HepG2 (cell line): ENCODE data around the gene KANSL1. TPM values are rescaled to one million over a fixed set of nuclear protein-coding genes. Genes with fewer than 3 reads are reported as not detected.

Experiments
- HNF1B ChIP-seq: sonication (generic); formaldehyde crosslinking; IDR thresholded peaks from 2 replicates; pipeline ENCODE4 v1.5.1; 2020; ENCODE audit warnings: mild to moderate bottlenecking, moderate library complexity, missing genetic modification reagents
- IKZF4 ChIP-seq: sonication (generic); formaldehyde crosslinking; IDR thresholded peaks from 2 replicates; pipeline ENCODE4 v1.5.1; 2020; ENCODE audit warnings: borderline replicate concordance, mild to moderate bottlenecking, low read depth, missing genetic modification reagents; ENCODE audit errors: not compliant biosample characterization
- PHF21A ChIP-seq: sonication (generic); formaldehyde crosslinking; IDR thresholded peaks from 2 replicates; pipeline ENCODE4 v1.5.0; 2020; ENCODE audit warnings: mild to moderate bottlenecking, missing genetic modification reagents
- ZNF142 ChIP-seq: sonication (generic); formaldehyde crosslinking; IDR thresholded peaks from 2 replicates; pipeline ENCODE4 v1.4.0; 2020; ENCODE audit warnings: missing genetic modification reagents
- ZNF20 ChIP-seq: sonication (generic); formaldehyde crosslinking; IDR thresholded peaks from 2 replicates; pipeline ENCODE4 v1.4.0; 2020; ENCODE audit warnings: mild to moderate bottlenecking, moderate library complexity, missing genetic modification reagents
- ZNF383 ChIP-seq: sonication (generic); formaldehyde crosslinking; IDR thresholded peaks from 2 replicates; pipeline ENCODE4 v1.4.0; 2020; ENCODE audit warnings: missing genetic modification reagents, mild to moderate bottlenecking, borderline replicate concordance
- polyA plus RNA-seq, 8 experiments: library from polyadenylated mRNA; depleted of rRNA in 3 of 8; stranded (reverse) in 7 of 8; unstranded in 1 of 8; fragments of >200 nt; fragmentation: Illumina TruSeq in 4 of 8; extraction: Trizol in 4 of 8; gene quantifications; 2 replicates each; pipeline versions ENCODE4 v1.2.1 to v1.2.3, GENCODE V29; 2011 to 2016; ENCODE audit warnings: low read depth in 4 of 8, missing spikeins in 1 of 8, mixed read lengths in 1 of 8; ENCODE audit not compliant: insufficient read depth in 1 of 8
- total RNA-seq, 5 experiments: library from RNA; depleted of rRNA; stranded (reverse); fragments of >200 nt; fragmentation: Illumina TruSeq; extraction: Trizol; gene quantifications; 2 replicates each; pipeline ENCODE4 v1.2.3, GENCODE V29; 2016; ENCODE audit warnings: low read depth in 1 of 5
- TF ChIP-seq, protein P1 (sequence below), 2 experiments: IDR thresholded peaks; 2 replicates each; pipeline ENCODE4 v1.6.1; 2011 to 2012; ENCODE audit warnings: low read length in 2 of 2, borderline replicate concordance in 1 of 2, low read depth in 1 of 2, mild to moderate bottlenecking in 1 of 2, moderate library complexity in 1 of 2
- TF ChIP-seq, protein P2 (sequence below): sonication (generic); formaldehyde crosslinking; IDR thresholded peaks from 2 replicates; pipeline ENCODE4 v1.5.1; 2020; ENCODE audit warnings: mild to moderate bottlenecking, missing genetic modification reagents

Gene KANSL1
- total and polyA plus RNA-seq, 2 of the 13 experiments (the other 11 are each of a cell fraction or from before 2014, with no cell fraction given) = 24.0 to 59.6 TPM

DNA sequence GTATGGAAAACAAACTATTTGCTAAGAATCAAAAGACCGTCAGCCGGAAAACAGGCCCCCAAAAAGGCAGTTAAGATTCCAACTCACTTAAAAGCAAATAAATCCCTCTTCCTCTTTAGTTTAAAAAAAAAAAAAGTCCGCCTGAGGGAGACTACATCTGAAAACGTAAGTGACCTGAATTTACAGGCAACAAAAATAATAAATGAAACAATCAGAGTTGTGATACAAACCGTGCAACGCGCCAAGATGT is 1.1 kb downstream of the KANSL1 start (continued):
- TF ChIP-seq, protein P1, sequence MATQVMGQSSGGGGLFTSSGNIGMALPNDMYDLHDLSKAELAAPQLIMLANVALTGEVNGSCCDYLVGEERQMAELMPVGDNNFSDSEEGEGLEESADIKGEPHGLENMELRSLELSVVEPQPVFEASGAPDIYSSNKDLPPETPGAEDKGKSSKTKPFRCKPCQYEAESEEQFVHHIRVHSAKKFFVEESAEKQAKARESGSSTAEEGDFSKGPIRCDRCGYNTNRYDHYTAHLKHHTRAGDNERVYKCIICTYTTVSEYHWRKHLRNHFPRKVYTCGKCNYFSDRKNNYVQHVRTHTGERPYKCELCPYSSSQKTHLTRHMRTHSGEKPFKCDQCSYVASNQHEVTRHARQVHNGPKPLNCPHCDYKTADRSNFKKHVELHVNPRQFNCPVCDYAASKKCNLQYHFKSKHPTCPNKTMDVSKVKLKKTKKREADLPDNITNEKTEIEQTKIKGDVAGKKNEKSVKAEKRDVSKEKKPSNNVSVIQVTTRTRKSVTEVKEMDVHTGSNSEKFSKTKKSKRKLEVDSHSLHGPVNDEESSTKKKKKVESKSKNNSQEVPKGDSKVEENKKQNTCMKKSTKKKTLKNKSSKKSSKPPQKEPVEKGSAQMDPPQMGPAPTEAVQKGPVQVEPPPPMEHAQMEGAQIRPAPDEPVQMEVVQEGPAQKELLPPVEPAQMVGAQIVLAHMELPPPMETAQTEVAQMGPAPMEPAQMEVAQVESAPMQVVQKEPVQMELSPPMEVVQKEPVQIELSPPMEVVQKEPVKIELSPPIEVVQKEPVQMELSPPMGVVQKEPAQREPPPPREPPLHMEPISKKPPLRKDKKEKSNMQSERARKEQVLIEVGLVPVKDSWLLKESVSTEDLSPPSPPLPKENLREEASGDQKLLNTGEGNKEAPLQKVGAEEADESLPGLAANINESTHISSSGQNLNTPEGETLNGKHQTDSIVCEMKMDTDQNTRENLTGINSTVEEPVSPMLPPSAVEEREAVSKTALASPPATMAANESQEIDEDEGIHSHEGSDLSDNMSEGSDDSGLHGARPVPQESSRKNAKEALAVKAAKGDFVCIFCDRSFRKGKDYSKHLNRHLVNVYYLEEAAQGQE (IDR thresholded peaks at IDR 0.05; ENCODE audit: borderline replicate concordance in 1 of 2, low read depth in 1 of 2, low read length in 2 of 2) = no peak
- TF ChIP-seq IKZF4 (no peak), PHF21A (CRISPR knock-in tag) (0 out of 2 replicates have a peak, but pooled peaks have one; percentile 12), HNF1B (no peak), ZNF142 (no peak), ZNF20 (CRISPR knock-in tag) (0 out of 2 replicates have a peak, but pooled peaks have one; percentile 7), ZNF383 (CRISPR knock-in tag) (no peak)
- TF ChIP-seq, protein P2, sequence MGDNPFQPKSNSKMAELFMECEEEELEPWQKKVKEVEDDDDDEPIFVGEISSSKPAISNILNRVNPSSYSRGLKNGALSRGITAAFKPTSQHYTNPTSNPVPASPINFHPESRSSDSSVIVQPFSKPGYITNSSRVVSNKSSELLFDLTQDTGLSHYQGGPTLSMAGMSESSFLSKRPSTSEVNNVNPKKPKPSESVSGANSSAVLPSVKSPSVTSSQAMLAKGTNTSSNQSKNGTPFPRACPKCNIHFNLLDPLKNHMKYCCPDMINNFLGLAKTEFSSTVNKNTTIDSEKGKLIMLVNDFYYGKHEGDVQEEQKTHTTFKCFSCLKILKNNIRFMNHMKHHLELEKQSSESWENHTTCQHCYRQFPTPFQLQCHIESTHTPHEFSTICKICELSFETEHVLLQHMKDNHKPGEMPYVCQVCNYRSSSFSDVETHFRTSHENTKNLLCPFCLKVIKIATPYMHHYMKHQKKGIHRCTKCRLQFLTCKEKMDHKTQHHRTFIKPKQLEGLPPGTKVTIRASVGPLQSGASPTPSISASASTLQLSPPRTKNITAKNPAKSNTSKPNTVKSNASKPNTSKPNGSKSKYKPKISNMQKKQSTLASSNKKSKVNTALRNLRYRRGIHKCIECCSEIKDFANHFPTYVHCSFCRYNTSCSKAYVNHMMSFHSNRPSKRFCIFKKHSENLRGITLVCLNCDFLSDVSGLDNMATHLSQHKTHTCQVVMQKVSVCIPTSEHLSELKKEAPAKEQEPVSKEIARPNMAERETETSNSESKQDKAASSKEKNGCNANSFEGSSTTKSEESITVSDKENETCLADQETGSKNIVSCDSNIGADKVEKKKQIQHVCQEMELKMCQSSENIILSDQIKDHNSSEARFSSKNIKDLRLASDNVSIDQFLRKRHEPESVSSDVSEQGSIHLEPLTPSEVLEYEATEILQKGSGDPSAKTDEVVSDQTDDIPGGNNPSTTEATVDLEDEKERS = 0 out of 2 replicates have a peak, but pooled peaks have one; percentile 18
- TF ChIP-seq, all 625 proteins: peak for 10
